Activated CD8-positive, alpha-beta T cell treated with anti-CD3 and anti-CD28 coated beads for 36 hours (primary cell): Measurements from ENCODE around the gene ADARB2. TPM values are rescaled to one million over a fixed set of nuclear protein-coding genes. Genes with fewer than 3 reads are reported as not detected.

Experiments used
- ATAC-seq: fragments of 200-7000 bp; cut with Tn5 transposase; one replicate; pipeline ENCODE4 v1.10.0; 2021; ENCODE audit warnings: mild to moderate bottlenecking, moderate library complexity
- CTCF ChIA-PET: fragments of 350-600 bp; sonication (Branson Sonifier 250); formaldehyde crosslinking; loops from one replicate; lab custom pipeline; 2021; ENCODE audit warnings: antibody characterized with exemption; lab: Charles Lee
- POLR2A ChIA-PET: fragments of 350-600 bp; sonication (Branson Sonifier 250); formaldehyde crosslinking; loops from one replicate; lab custom pipeline; 2021; ENCODE audit warnings: antibody characterized with exemption; lab: Charles Lee
- DNase-seq: peaks from one replicate; pipeline ENCODE4 v3.0.0-alpha.2; 2020
- H3K27ac Mint-ChIP-seq: one replicate; pipeline ENCODE4 v1.8.0; 2021; ENCODE audit warnings: mild to moderate bottlenecking, mixed read lengths
- H3K27me3 Mint-ChIP-seq: one replicate; pipeline ENCODE4 v1.8.0; 2021; ENCODE audit warnings: mixed read lengths
- H3K36me3 Mint-ChIP-seq: one replicate; pipeline ENCODE4 v1.8.0; 2021; ENCODE audit warnings: low read depth, mixed read lengths
- H3K4me1 Mint-ChIP-seq: one replicate; pipeline ENCODE4 v1.8.0; 2021; ENCODE audit warnings: low read depth, mixed read lengths
- H3K4me3 Mint-ChIP-seq: one replicate; pipeline ENCODE4 v1.8.0; 2021; ENCODE audit warnings: mild to moderate bottlenecking, moderate library complexity, mixed read lengths
- H3K9me3 Mint-ChIP-seq: one replicate; pipeline ENCODE4 v1.8.0; 2021; ENCODE audit warnings: mixed read lengths
- intact Hi-C: fragments of 100-400 bp; cut with micrococcal nuclease; formaldehyde crosslinking; loops from one replicate; pipeline ENCODE4 v1.10.0; 2022
- total RNA-seq, 2 experiments: library from RNA; stranded (reverse); gene quantifications; one replicate each; pipeline ENCODE4 v1.2.3, GENCODE V29; 2021
- TF ChIP-seq, protein P1 (sequence below): fragments of 200-600 bp; IDR thresholded peaks from one replicate; pipeline ENCODE4 v1.8.0; 2022; ENCODE audit warnings: antibody characterized with exemption, mild to moderate bottlenecking

Gene ADARB2
- total RNA-seq, 2 experiments from 2014 or later: 1.3 to 1.6 TPM

DNA sequence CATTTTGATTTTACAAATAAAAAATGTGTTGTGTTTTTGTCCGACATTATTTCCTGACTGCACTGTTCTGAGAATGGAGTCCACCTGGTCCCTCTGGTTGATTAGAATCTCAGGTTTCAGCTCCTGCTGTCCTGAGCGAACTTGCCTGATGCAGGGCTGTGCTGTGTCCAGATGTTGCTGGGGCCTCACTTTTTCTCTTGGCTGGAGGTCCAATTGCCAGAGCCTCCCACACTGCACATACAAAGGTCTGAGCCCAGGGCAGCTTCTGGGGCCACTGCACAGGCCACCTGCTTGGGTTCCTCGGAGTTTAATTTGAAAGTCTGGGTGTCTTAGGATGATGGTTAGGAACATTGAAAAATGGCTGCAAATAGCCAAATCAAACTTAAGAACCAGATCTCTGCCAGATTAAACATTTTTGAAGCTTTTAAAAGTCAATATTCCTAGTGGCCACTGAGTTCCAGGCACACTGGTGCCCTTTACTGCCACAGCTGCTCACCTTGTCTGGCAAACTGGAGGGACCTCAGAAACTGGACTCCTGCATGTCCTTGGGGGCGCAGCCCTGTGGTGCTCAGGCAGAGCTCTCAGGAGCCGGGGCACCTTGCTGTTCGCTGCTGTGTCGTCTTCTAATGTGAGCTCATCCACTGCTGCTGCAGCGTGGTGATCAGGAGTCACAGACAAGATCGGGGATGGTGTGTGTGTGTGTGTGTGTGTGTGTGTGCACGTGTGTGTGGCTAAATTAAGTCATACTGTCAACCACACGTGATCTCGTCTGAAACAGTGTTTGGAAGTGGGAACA, 606.1 kb downstream of the ADARB2 start:
- TF ChIP-seq, protein P1, sequence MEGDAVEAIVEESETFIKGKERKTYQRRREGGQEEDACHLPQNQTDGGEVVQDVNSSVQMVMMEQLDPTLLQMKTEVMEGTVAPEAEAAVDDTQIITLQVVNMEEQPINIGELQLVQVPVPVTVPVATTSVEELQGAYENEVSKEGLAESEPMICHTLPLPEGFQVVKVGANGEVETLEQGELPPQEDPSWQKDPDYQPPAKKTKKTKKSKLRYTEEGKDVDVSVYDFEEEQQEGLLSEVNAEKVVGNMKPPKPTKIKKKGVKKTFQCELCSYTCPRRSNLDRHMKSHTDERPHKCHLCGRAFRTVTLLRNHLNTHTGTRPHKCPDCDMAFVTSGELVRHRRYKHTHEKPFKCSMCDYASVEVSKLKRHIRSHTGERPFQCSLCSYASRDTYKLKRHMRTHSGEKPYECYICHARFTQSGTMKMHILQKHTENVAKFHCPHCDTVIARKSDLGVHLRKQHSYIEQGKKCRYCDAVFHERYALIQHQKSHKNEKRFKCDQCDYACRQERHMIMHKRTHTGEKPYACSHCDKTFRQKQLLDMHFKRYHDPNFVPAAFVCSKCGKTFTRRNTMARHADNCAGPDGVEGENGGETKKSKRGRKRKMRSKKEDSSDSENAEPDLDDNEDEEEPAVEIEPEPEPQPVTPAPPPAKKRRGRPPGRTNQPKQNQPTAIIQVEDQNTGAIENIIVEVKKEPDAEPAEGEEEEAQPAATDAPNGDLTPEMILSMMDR: no peak
- no peaks in the 10 kb centered on the region for H3K27me3 Mint-ChIP-seq
- H3K4me3 Mint-ChIP-seq: no peak overlapping the region
- ATAC-seq (no peak), DNase-seq (no peak)
- POLR2A ChIA-PET: no interaction called here
- peaks cover 42% of the 10 kb centered on the region for H3K36me3 Mint-ChIP-seq
- H3K27ac Mint-ChIP-seq: no peak overlapping the region
- intact Hi-C loops: no loop called here
- H3K4me1 Mint-ChIP-seq: peaks cover 12% of the 10 kb centered on the region
- CTCF ChIA-PET: interaction anchor here (0.9 to 1.0 kb wide), 2 partner anchors 21 to 255 kb away, joined by 3 read pairs; no protein-coding TSS in a partner anchor
- no peaks in the 10 kb centered on the region for H3K9me3 Mint-ChIP-seq

DNA sequence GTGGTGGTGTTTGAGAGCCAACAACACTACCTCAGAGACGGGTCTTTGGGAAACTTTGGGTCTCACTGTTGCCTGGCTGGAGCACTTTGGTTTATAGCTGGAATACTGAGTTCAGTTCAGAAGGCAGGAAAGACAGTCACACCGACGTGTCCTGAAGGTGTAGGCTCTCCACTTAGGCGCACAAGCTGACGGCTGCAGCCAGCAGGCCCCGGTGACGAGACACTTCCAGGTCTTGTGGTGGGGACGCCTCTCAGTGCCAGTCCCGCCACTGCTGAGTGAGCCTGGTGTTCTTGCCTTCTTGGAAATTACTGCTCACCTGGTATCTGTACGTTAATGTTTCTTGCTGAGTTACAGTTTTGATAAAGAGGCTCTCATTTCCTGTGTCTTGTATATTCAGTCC, 607.1 kb downstream of the ADARB2 start:
- no peak overlapping the region for H3K27ac Mint-ChIP-seq
- CTCF ChIA-PET: interaction anchor here (0.9 to 1.0 kb wide), 2 partner anchors 20 to 256 kb away, joined by 3 read pairs; no protein-coding TSS in a partner anchor

DNA sequence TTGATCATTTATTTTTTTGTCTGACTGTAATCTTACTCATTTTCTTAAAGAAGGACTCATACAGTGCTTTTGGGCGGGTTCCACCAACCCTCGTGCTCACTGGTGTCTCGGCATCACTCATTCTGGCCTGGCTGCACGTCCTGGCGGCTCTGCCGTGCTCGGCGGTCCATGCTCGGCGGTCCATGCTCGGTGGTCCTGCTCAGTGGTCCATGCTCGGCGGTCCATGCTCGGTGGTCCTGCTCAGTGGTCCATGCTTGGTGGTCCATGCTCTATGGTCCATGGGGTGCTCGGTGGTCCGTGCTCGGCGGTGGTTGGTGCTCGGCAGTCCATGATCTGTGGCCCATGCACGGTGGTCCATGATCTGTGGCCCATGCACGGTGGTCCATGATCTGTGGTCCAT, 608.7 kb downstream of the ADARB2 start:
- Mint-ChIP-seq H3K27ac (no peak overlapping the region), H3K36me3 (peaks cover 61% of the 10 kb centered on the region), H3K9me3 (no peaks in the 10 kb centered on the region), H3K27me3 (no peaks in the 10 kb centered on the region), H3K4me3 (no peak overlapping the region), H3K4me1 (peaks cover 13% of the 10 kb centered on the region)
- TF ChIP-seq, protein P1: no peak
- intact Hi-C loops: no loop called here
- no peak for DNase-seq
- CTCF ChIA-PET: no interaction called here
- POLR2A ChIA-PET: interaction anchor here (1.0 kb wide), 1 partner anchor 76 kb away, joined by 3 read pairs; no protein-coding TSS in a partner anchor
- ATAC-seq: no peak

More for the DNA sequence above, 607.1 kb downstream of the ADARB2 start:
- H3K9me3 Mint-ChIP-seq: no peaks in the 10 kb centered on the region
- H3K4me3 Mint-ChIP-seq: no peak overlapping the region
- H3K36me3 Mint-ChIP-seq: peaks cover 47% of the 10 kb centered on the region
- ATAC-seq (no peak), DNase-seq (no peak)
- H3K4me1 Mint-ChIP-seq: peaks cover 12% of the 10 kb centered on the region
- TF ChIP-seq, protein P1: no peak
- H3K27me3 Mint-ChIP-seq: no peaks in the 10 kb centered on the region
- intact Hi-C loops: no loop called here
- POLR2A ChIA-PET: no interaction called here

DNA sequence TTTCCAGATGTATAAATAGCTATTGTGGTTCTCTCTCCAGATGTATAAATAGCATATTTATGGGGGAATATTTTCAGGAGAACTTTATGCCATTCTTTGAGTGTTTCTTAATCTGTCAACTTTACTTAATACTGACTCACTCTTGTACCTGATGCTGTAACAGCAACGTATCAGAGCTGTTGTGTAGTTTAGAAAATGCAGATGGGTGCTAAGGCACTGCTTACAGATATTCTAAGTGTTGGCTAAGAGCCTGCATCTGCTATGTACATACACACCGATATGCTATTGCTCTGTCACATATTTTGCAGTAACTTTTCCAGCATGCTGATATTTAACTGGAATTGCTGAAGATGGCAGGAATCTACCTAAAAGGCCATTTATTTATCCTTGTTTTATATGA, 609.2 kb downstream of the ADARB2 start:
- TF ChIP-seq, protein P1: no peak
- peaks cover 15% of the 10 kb centered on the region for H3K4me1 Mint-ChIP-seq
- CTCF ChIA-PET: no interaction called here
- no peaks in the 10 kb centered on the region for H3K27me3 Mint-ChIP-seq
- H3K4me3 Mint-ChIP-seq: no peak overlapping the region
- no peak overlapping the region for H3K27ac Mint-ChIP-seq
- ATAC-seq (no peak), DNase-seq (no peak)
- intact Hi-C loops: no loop called here
- H3K36me3 Mint-ChIP-seq: peaks cover 65% of the 10 kb centered on the region
- POLR2A ChIA-PET: interaction anchor here (1.0 kb wide), 1 partner anchor 77 kb away, joined by 3 read pairs; no protein-coding TSS in a partner anchor
- no peaks in the 10 kb centered on the region for H3K9me3 Mint-ChIP-seq

DNA sequence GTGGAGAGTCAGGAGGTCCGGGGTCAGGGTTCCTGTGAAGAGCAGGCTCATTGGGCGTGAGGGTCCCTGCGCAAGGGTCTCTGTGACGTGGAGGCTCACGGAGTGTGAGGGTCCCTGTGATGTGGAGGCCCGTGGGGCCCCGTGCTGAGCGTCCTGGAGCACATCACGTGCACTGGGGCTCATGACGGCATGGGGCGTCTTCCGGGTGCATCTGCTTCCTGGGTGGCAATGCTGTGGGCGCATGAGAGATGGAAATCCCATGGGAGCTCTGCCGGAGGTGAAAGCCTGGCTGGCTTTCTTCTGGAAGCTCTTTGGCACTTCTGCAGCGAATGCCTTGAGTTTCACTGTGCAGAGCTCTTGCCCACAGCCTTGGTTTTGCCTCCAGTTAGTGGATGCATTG, 609.7 kb downstream of the ADARB2 start:
- CTCF ChIA-PET: no interaction called here
- DNase-seq: no peak
- intact Hi-C loops: no loop called here

More for the DNA sequence above, 609.7 kb downstream of the ADARB2 start:
- no peak for ATAC-seq
- POLR2A ChIA-PET: interaction anchor here (1.0 kb wide), 1 partner anchor 77 kb away, joined by 3 read pairs; no protein-coding TSS in a partner anchor
- Mint-ChIP-seq H3K4me1 (peaks cover 14% of the 10 kb centered on the region), H3K4me3 (no peak overlapping the region), H3K9me3 (no peaks in the 10 kb centered on the region), H3K36me3 (peaks cover 67% of the 10 kb centered on the region), H3K27me3 (no peaks in the 10 kb centered on the region), H3K27ac (no peak overlapping the region)
- TF ChIP-seq, protein P1: no peak
